IMR-90 (cell line): ENCODE results near the gene CFAP43.

ENCODE experiments used
- BHLHE40 ChIP-seq: fragments of 150-350 bp; IDR thresholded peaks from 2 replicates; pipeline ENCODE4 v1.6.1; 2016; ENCODE audit warnings: mild to moderate bottlenecking, low read depth, low read length
- CEBPB ChIP-seq: IDR thresholded peaks from 2 replicates; pipeline ENCODE4 v1.6.1; 2012; ENCODE audit warnings: low read depth, low read length, improper control_type of control experiment
- CHD1 ChIP-seq: IDR thresholded peaks from 2 replicates; pipeline ENCODE4 v1.6.1; 2012; ENCODE audit warnings: low read depth, low read length, improper control_type of control experiment
- FOS ChIP-seq: fragments of 150-350 bp; IDR thresholded peaks from 2 replicates; pipeline ENCODE4 v1.6.1; 2016; ENCODE audit warnings: low read depth, low read length
- MAZ ChIP-seq: IDR thresholded peaks from 2 replicates; pipeline ENCODE4 v1.6.1; 2012; ENCODE audit warnings: low read depth, mild to moderate bottlenecking, low read length, improper control_type of control experiment, moderate library complexity, borderline replicate concordance
- MXI1 ChIP-seq: IDR thresholded peaks from 2 replicates; pipeline ENCODE4 v1.6.1; 2012; ENCODE audit warnings: low read depth, mild to moderate bottlenecking, low read length, moderate library complexity, borderline replicate concordance
- NFE2L2 ChIP-seq: fragments of 150-350 bp; IDR thresholded peaks from 2 replicates; pipeline ENCODE4 v1.6.1; 2016; ENCODE audit warnings: low read depth, mild to moderate bottlenecking, low read length
- POLR2A ChIP-seq: IDR thresholded peaks from 2 replicates; pipeline ENCODE4 v1.6.1; 2012; ENCODE audit warnings: mild to moderate bottlenecking, low read depth, low read length
- RAD21 ChIP-seq: IDR thresholded peaks from 2 replicates; pipeline ENCODE4 v1.6.1; 2012; ENCODE audit warnings: low read length, improper control_type of control experiment
- RCOR1 ChIP-seq: IDR thresholded peaks from 2 replicates; pipeline ENCODE4 v1.6.1; 2012; ENCODE audit warnings: mild to moderate bottlenecking, low read length, improper control_type of control experiment; ENCODE audit not compliant: insufficient replicate concordance
- RFX5 ChIP-seq: IDR thresholded peaks from 2 replicates; pipeline ENCODE4 v1.8.0; 2012; ENCODE audit warnings: low read depth, mild to moderate bottlenecking, low read length, moderate library complexity
- TF ChIP-seq, protein P1 (sequence below): conservative IDR thresholded peaks from 2 replicates; pipeline ENCODE4 v1.5.1; 2012; ENCODE audit warnings: mild to moderate bottlenecking, low read depth, low read length, improper control_type of control experiment
- TF ChIP-seq, protein P2 (sequence below): fragments of 150-350 bp; IDR thresholded peaks from 2 replicates; pipeline ENCODE4 v1.6.1; 2016; ENCODE audit warnings: low read depth, mild to moderate bottlenecking, low read length, moderate library complexity, borderline replicate concordance

DNA sequence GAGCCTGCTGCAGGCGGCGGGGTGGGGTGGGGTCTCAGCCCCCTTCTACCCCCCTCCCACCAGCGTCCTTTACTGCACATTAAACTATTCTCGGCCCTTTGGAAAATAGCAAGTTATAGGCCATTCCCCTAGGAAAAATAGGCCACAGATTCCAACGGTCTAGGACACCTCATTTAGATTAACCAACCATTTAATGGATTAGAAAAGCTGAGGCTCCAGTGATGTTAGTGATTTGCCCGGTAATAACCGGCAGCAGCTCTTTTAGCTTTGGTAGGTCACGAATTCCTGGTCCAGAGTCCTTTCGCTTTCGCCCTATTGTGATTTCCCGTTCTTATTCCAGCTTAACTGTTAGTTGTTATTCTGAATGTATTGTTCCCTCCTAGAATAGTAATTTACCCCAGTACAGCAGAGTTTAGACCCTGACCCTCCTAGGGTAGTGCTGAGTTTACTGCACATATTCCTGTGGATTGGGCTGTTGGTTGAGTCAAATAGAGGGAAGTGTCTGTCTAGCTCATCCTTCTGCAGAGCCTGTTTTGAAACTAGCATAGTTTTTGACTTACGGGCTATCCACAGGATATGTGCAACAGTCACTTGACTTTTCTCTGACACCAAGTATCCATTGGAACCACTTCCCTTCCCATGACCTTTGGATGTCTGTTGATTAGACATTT, 23.3 kb upstream of the CFAP43 start:
- TF ChIP-seq, protein P1, sequence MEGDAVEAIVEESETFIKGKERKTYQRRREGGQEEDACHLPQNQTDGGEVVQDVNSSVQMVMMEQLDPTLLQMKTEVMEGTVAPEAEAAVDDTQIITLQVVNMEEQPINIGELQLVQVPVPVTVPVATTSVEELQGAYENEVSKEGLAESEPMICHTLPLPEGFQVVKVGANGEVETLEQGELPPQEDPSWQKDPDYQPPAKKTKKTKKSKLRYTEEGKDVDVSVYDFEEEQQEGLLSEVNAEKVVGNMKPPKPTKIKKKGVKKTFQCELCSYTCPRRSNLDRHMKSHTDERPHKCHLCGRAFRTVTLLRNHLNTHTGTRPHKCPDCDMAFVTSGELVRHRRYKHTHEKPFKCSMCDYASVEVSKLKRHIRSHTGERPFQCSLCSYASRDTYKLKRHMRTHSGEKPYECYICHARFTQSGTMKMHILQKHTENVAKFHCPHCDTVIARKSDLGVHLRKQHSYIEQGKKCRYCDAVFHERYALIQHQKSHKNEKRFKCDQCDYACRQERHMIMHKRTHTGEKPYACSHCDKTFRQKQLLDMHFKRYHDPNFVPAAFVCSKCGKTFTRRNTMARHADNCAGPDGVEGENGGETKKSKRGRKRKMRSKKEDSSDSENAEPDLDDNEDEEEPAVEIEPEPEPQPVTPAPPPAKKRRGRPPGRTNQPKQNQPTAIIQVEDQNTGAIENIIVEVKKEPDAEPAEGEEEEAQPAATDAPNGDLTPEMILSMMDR = no peak
- TF ChIP-seq FOS (0 out of 2 replicates have a peak, but pooled peaks have one; percentile 14), POLR2A (peak; percentile 91), CEBPB (peak; percentile 90), MXI1 (no peak), RFX5 (no peak), RAD21 (no peak), NFE2L2 (no peak), MAZ (no peak), RCOR1 (no peak), CHD1 (0 out of 2 replicates have a peak, but pooled peaks have one; percentile 44), BHLHE40 (no peak)
- TF ChIP-seq, protein P2, sequence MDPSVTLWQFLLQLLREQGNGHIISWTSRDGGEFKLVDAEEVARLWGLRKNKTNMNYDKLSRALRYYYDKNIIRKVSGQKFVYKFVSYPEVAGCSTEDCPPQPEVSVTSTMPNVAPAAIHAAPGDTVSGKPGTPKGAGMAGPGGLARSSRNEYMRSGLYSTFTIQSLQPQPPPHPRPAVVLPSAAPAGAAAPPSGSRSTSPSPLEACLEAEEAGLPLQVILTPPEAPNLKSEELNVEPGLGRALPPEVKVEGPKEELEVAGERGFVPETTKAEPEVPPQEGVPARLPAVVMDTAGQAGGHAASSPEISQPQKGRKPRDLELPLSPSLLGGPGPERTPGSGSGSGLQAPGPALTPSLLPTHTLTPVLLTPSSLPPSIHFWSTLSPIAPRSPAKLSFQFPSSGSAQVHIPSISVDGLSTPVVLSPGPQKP = no peak
